DOHH2 (cell line): ENCODE data around the gene PDE10A.

Experiments used
- H3F3A ChIP-seq: fragments of 200-600 bp; sonication (generic), shearing (Covaris generic); 2 replicates; pipeline ENCODE4 v1.6.0; 2016; ENCODE audit warnings: antibody characterized with exemption, mild to moderate bottlenecking; ENCODE audit not compliant: control insufficient read depth, insufficient read depth
- H3K27ac ChIP-seq: fragments of 200-600 bp; sonication (generic); 2 replicates; pipeline ENCODE4 v1.5.1; 2014; ENCODE audit warnings: low read depth, mild to moderate bottlenecking, low read length, moderate library complexity
- H3K27me3 ChIP-seq: fragments of 200-600 bp; sonication (generic); 2 replicates; pipeline ENCODE4 v1.6.1; 2014; ENCODE audit warnings: mild to moderate bottlenecking, low read length, mixed read lengths; ENCODE audit not compliant: control insufficient read depth
- H3K36me3 ChIP-seq: fragments of 200-600 bp; sonication (generic); 2 replicates; pipeline ENCODE4 v1.6.1; 2014; ENCODE audit warnings: mild to moderate bottlenecking, low read length, moderate library complexity, mixed read lengths; ENCODE audit not compliant: control insufficient read depth
- H3K4me1 ChIP-seq: fragments of 200-600 bp; sonication (generic); 2 replicates; pipeline ENCODE4 v1.6.1; 2014; ENCODE audit warnings: mild to moderate bottlenecking, low read length, mixed read lengths; ENCODE audit not compliant: control insufficient read depth
- H3K4me2 ChIP-seq: fragments of 200-600 bp; sonication (generic); 2 replicates; pipeline ENCODE4 v1.6.0; 2014; ENCODE audit warnings: mild to moderate bottlenecking, low read length, moderate library complexity
- H3K4me3 ChIP-seq: fragments of 200-600 bp; sonication (generic); 2 replicates; pipeline ENCODE4 v1.5.1; 2014; ENCODE audit warnings: mild to moderate bottlenecking, low read length, mixed read lengths
- H3K79me2 ChIP-seq: fragments of 200-600 bp; sonication (generic); 2 replicates; pipeline ENCODE4 v1.6.1; 2014; ENCODE audit warnings: mild to moderate bottlenecking, low read length, mixed read lengths; ENCODE audit not compliant: control insufficient read depth
- H3K9me2 ChIP-seq: fragments of 200-600 bp; sonication (generic); replicated peaks from 2 replicates; pipeline ENCODE4 v1.6.1; 2014; ENCODE audit warnings: mild to moderate bottlenecking, low read length, mixed read lengths; ENCODE audit not compliant: control insufficient read depth
- H3K9me3 ChIP-seq: fragments of 200-600 bp; sonication (generic); 2 replicates; pipeline ENCODE4 v1.6.1; 2014; ENCODE audit warnings: antibody characterized with exemption, low read length, mixed read lengths; ENCODE audit not compliant: control insufficient read depth, insufficient read depth
- H4K20me1 ChIP-seq: fragments of 200-600 bp; sonication (generic); 2 replicates; pipeline ENCODE4 v1.6.0; 2014; ENCODE audit warnings: low read depth, mild to moderate bottlenecking, antibody characterized with exemption, low read length, moderate library complexity; ENCODE audit not compliant: control insufficient read depth, insufficient read depth
- CTCF ChIP-seq: fragments of 200-600 bp; sonication (generic); IDR thresholded peaks from one replicate; pipeline ENCODE4 v1.5.1; 2014; ENCODE audit warnings: antibody characterized with exemption, mild to moderate bottlenecking, low read depth, low read length; ENCODE audit not compliant: poor library complexity, severe bottlenecking
- EZH2phosphoT487 ChIP-seq: fragments of 200-600 bp; sonication (generic); IDR thresholded peaks from 2 replicates; pipeline ENCODE4 v1.6.1; 2017; ENCODE audit warnings: borderline replicate concordance, mild to moderate bottlenecking, antibody characterized with exemption, low read length, moderate library complexity, mixed read lengths

The PDE10A gene

GRCh38 chr6:165655191-165655590, 7.8 kb downstream of the PDE10A start:
- no peak overlapping the region for H3K4me2 ChIP-seq
- no peaks in the 10 kb centered on the region for H3K9me3 ChIP-seq
- TF ChIP-seq EZH2phosphoT487: no peak
- no peak for TF ChIP-seq CTCF
- H3K36me3 ChIP-seq: no peaks in the 10 kb centered on the region
- no peak overlapping the region for H3K4me3 ChIP-seq
- H3F3A ChIP-seq: no peaks in the 10 kb centered on the region
- H3K4me1 ChIP-seq: no peaks in the 10 kb centered on the region
- no peaks in the 10 kb centered on the region for H3K9me2 ChIP-seq
- no peak overlapping the region for H3K27ac ChIP-seq
- H4K20me1 ChIP-seq: no peaks in the 10 kb centered on the region
- no peaks in the 10 kb centered on the region for H3K79me2 ChIP-seq
- no peaks in the 10 kb centered on the region for H3K27me3 ChIP-seq

- Histone ChIP-seq H3F3A (no peaks in the 10 kb centered on the region), H3K9me2 (no peaks in the 10 kb centered on the region), H3K4me3 (no peak overlapping the region), H3K4me2 (no peak overlapping the region), H3K9me3 (no peaks in the 10 kb centered on the region), H4K20me1 (no peaks in the 10 kb centered on the region), H3K27ac (no peak overlapping the region), H3K27me3 (no peaks in the 10 kb centered on the region), H3K4me1 (no peaks in the 10 kb centered on the region), H3K79me2 (no peaks in the 10 kb centered on the region), H3K36me3 (no peaks in the 10 kb centered on the region)
- no peak for TF ChIP-seq CTCF
- TF ChIP-seq EZH2phosphoT487: no peak
These were observed 8.9 kb downstream of the PDE10A start for GRCh38 chr6:165654144-165654543.

DNA sequence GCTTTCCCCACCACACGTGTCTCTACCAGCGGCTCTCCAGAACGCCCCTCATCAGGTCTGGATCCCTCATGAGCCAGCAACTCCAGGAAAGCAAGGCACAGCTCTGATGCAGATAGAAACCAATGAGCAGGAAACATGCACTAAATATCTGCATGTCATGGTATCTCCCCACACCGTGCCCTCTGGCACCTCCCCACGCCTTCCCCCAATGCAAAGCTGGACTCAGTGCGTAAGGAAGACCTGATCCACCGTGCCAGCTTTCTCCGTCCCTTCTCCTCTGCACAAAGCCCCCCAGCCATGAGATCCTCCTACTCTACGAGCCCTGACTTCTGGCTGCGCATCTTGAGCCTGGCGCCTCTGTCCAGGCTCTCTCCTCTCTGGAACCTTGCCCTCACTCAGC, 9.4 kb downstream of the PDE10A start:
- Histone ChIP-seq H3K9me2 (no peaks in the 10 kb centered on the region), H3K27ac (no peak overlapping the region), H3K79me2 (no peaks in the 10 kb centered on the region), H3K36me3 (no peaks in the 10 kb centered on the region), H4K20me1 (no peaks in the 10 kb centered on the region), H3K27me3 (no peaks in the 10 kb centered on the region), H3K4me1 (no peaks in the 10 kb centered on the region), H3K4me2 (no peak overlapping the region), H3K4me3 (no peak overlapping the region), H3F3A (no peaks in the 10 kb centered on the region), H3K9me3 (no peaks in the 10 kb centered on the region)
- TF ChIP-seq EZH2phosphoT487 (no peak), CTCF (no peak)

DNA sequence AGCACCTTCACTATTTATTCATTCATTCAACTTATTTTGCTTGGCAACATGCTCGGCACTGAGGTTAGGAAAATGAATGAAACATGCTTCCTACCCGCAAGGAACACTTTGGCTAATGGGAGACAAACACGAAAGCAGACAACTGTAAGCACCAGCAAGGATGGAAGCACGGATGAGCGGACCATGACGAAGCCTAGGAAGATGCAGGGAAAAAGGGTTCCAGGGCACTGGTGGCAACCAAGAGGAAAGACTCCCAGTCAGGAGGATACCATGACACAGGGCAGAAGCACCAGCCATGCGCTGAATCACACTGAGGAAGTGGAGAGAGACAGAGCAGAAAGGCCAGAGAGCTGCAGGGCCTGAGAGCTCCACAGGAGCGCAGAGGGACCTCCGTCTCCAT, 9.8 kb downstream of the PDE10A start:
- Histone ChIP-seq H3K4me3 (no peak overlapping the region), H3K36me3 (no peaks in the 10 kb centered on the region), H3K9me2 (no peaks in the 10 kb centered on the region), H3F3A (no peaks in the 10 kb centered on the region), H4K20me1 (no peaks in the 10 kb centered on the region), H3K27ac (no peak overlapping the region), H3K27me3 (no peaks in the 10 kb centered on the region), H3K79me2 (no peaks in the 10 kb centered on the region), H3K4me1 (no peaks in the 10 kb centered on the region), H3K9me3 (no peaks in the 10 kb centered on the region), H3K4me2 (no peak overlapping the region)
- TF ChIP-seq CTCF: no peak
- TF ChIP-seq EZH2phosphoT487: no peak
